ENCODE results near the gene BABAM2. TPM values are rescaled to one million over a fixed set of nuclear protein-coding genes. Genes with fewer than 3 reads are reported as not detected.

The BABAM2 gene
- total RNA-seq, 1 experiment from 2014 or later, result 57.6 TPM

- TF ChIP-seq CTCF (IDR thresholded peaks at IDR 0.05; ENCODE audit: unreplicated experiment), result no peak
- no peak for DNase-seq (ENCODE audit: unreplicated experiment)
- Mint-ChIP-seq H3K36me3 (ENCODE audit: insufficient read depth, unreplicated experiment) (peaks cover 13% of the 10 kb centered on the region), H3K27me3 (ENCODE audit: insufficient read depth, unreplicated experiment) (no peaks in the 10 kb centered on the region), H3K4me1 (ENCODE audit: insufficient read depth, unreplicated experiment) (peaks cover 36% of the 10 kb centered on the region), H3K4me3 (ENCODE audit: unreplicated experiment) (no peak overlapping the region), H3K9me3 (ENCODE audit: unreplicated experiment) (no peaks in the 10 kb centered on the region), H3K27ac (ENCODE audit: low read depth, unreplicated experiment) (no peak overlapping the region)
- intact Hi-C loops (cut with micrococcal nuclease), result loop anchor here (10.0 kb wide), 2 partner anchors 525 to 575 kb away; no protein-coding TSS in a partner anchor
- ChIA-PET CTCF (interaction anchor here (0.6 to 0.7 kb wide), 2 partner anchors 26 to 303 kb away, joined by 3 read pairs; no protein-coding TSS in a partner anchor), POLR2A (interaction anchor here (1.0 to 12.4 kb wide), 4 partner anchors 54 to 134 kb away, joined by 3 to 277 read pairs (median 14); partner anchors contain the start of gene FOSL2)
- BruUV-seq (replicated peaks), result no TSS peak
These were observed 388.8 kb downstream of the BABAM2 start for GRCh38 chr2:28279371-28279770.

GRCh38 chr2:28280619-28281018 lies 390.1 kb downstream of the BABAM2 start:
- H3K36me3 Mint-ChIP-seq (ENCODE audit: insufficient read depth, unreplicated experiment), result peaks cover 6% of the 10 kb centered on the region
- no TSS peak for BruUV-seq (replicated peaks)
- POLR2A ChIA-PET, result interaction anchor here (1.2 to 4.6 kb wide), 3 partner anchors 55 to 115 kb away, joined by 5 to 26 read pairs (median 14); no protein-coding TSS in a partner anchor
- H3K27ac Mint-ChIP-seq (ENCODE audit: low read depth, unreplicated experiment), result peak overlapping the region; percentile 32
- CTCF ChIA-PET, result interaction anchor here (0.6 to 0.9 kb wide), 3 partner anchors 14 to 128 kb away, joined by 3 to 4 read pairs (median 4); no protein-coding TSS in a partner anchor
- intact Hi-C loops (cut with micrococcal nuclease), result no loop called here
- no peak for DNase-seq (ENCODE audit: unreplicated experiment)
- no peaks in the 10 kb centered on the region for H3K27me3 Mint-ChIP-seq (ENCODE audit: insufficient read depth, unreplicated experiment)
- H3K9me3 Mint-ChIP-seq (ENCODE audit: unreplicated experiment), result no peaks in the 10 kb centered on the region
- TF ChIP-seq CTCF (IDR thresholded peaks at IDR 0.05; ENCODE audit: unreplicated experiment), result no peak
- H3K4me3 Mint-ChIP-seq (ENCODE audit: unreplicated experiment), result no peak overlapping the region
- H3K4me1 Mint-ChIP-seq (ENCODE audit: insufficient read depth, unreplicated experiment), result peaks cover 25% of the 10 kb centered on the region

- Mint-ChIP-seq H3K36me3 (ENCODE audit: insufficient read depth, unreplicated experiment) (peaks cover 6% of the 10 kb centered on the region), H3K27me3 (ENCODE audit: insufficient read depth, unreplicated experiment) (no peaks in the 10 kb centered on the region), H3K27ac (ENCODE audit: low read depth, unreplicated experiment) (no peak overlapping the region), H3K4me3 (ENCODE audit: unreplicated experiment) (no peak overlapping the region), H3K9me3 (ENCODE audit: unreplicated experiment) (no peaks in the 10 kb centered on the region), H3K4me1 (ENCODE audit: insufficient read depth, unreplicated experiment) (peaks cover 15% of the 10 kb centered on the region)
- BruUV-seq (replicated peaks), result no TSS peak
- intact Hi-C loops (cut with micrococcal nuclease), result no loop called here
- no peak for DNase-seq (ENCODE audit: unreplicated experiment)
- no peak for TF ChIP-seq CTCF (IDR thresholded peaks at IDR 0.05; ENCODE audit: unreplicated experiment)
- CTCF ChIA-PET, result interaction anchor here (0.6 to 1.5 kb wide), 5 partner anchors 47 to 506 kb away, joined by 3 to 5 read pairs (median 3); no protein-coding TSS in a partner anchor
- POLR2A ChIA-PET, result interaction anchor here (0.5 to 4.6 kb wide), 6 partner anchors 56 to 436 kb away, joined by 3 to 26 read pairs (median 4); partner anchors contain the start of gene FOSL2
These were observed 391.2 kb downstream of the BABAM2 start for GRCh38 chr2:28281739-28282138.

- H3K4me3 Mint-ChIP-seq (ENCODE audit: unreplicated experiment), result no peak overlapping the region
- TF ChIP-seq CTCF (IDR thresholded peaks at IDR 0.05; ENCODE audit: unreplicated experiment), result no peak
- BruUV-seq (replicated peaks), result no TSS peak
- CTCF ChIA-PET, result interaction anchor here (0.6 to 1.5 kb wide), 3 partner anchors 46 to 506 kb away, joined by 3 to 5 read pairs (median 3); no protein-coding TSS in a partner anchor
- POLR2A ChIA-PET, result interaction anchor here (0.5 to 4.6 kb wide), 7 partner anchors 57 to 437 kb away, joined by 3 to 26 read pairs (median 4); partner anchors contain the start of gene FOSL2
- no peaks in the 10 kb centered on the region for H3K9me3 Mint-ChIP-seq (ENCODE audit: unreplicated experiment)
- H3K4me1 Mint-ChIP-seq (ENCODE audit: insufficient read depth, unreplicated experiment), result peaks cover 14% of the 10 kb centered on the region
- no peak overlapping the region for H3K27ac Mint-ChIP-seq (ENCODE audit: low read depth, unreplicated experiment)
- H3K36me3 Mint-ChIP-seq (ENCODE audit: insufficient read depth, unreplicated experiment), result peaks cover 6% of the 10 kb centered on the region
- intact Hi-C loops (cut with micrococcal nuclease), result no loop called here
- no peak for DNase-seq (ENCODE audit: unreplicated experiment)
- no peaks in the 10 kb centered on the region for H3K27me3 Mint-ChIP-seq (ENCODE audit: insufficient read depth, unreplicated experiment)
These were observed 391.7 kb downstream of the BABAM2 start for GRCh38 chr2:28282248-28282647.

Data from MCF 10A (cell line).